ENCODE data around the gene ERI2. TPM values are rescaled to one million over a fixed set of nuclear protein-coding genes. Genes with fewer than 3 reads are reported as not detected.

ERI2 gene
- total and polyA plus RNA-seq, 2 of the 4 experiments (the other 2 are of a cell fraction), result 7.5 to 10.2 TPM

GRCh38 chr16:20851601-20852000 is 45.3 kb upstream of the ERI2 start:
- CTCF ChIA-PET, result interaction anchor here (0.6 to 1.7 kb wide), 6 partner anchors 47 to 337 kb away, joined by 3 to 6 read pairs (median 4); no protein-coding TSS in a partner anchor
- H3K18ac ChIP-seq (ENCODE audit: low read depth, low read length), result no peak overlapping the region
- peak overlapping the region; percentile 83 for H2BK120ac ChIP-seq (ENCODE audit: low read depth, low read length)
- H4K91ac ChIP-seq (ENCODE audit: insufficient read depth, low read depth, low read length), result peak overlapping the region; percentile 63; the same call in 1 of the 2 replicates
- in situ Hi-C loops (cut with MboI; ENCODE audit: low sequenced_read_pairs) (loop anchor here (5.0 kb wide), 3 partner anchors 236 to 446 kb away; partner anchors contain the start of gene LDAF1), intact Hi-C loops (cut with micrococcal nuclease) (loop anchor here (1.0 to 5.0 kb wide), 4 partner anchors 45 to 449 kb away; partner anchors contain the start of genes DCUN1D3, ERI2, LYRM1 and REXO5), dilution Hi-C loops (cut with HindIII; ENCODE audit: low sequenced_read_pairs, unreplicated experiment) (no loop called here)
- peak overlapping the region; percentile 25; the same call in 1 of the 2 replicates for H3K27ac ChIP-seq (ENCODE audit: insufficient read depth, low read length)
- H3K9me3 ChIP-seq (ENCODE audit: control insufficient read depth, insufficient read depth, low read length), result no peaks in the 10 kb centered on the region
- peak overlapping the region; percentile 71; the same call in 1 of the 2 replicates for H3K56ac ChIP-seq (ENCODE audit: extremely low read depth, insufficient read depth, low read length)
- peak overlapping the region; percentile 30; the same call in 1 of the 3 replicates for H2BK15ac ChIP-seq (ENCODE audit: low read depth, low read length)
- no peak overlapping the region for H2AK5ac ChIP-seq (ENCODE audit: low read depth, low read length)
- H3K79me1 ChIP-seq (ENCODE audit: low read depth in 1 of 2, low read length in 2 of 2), result peaks cover 19 to 39% of the 10 kb centered on the region in 2 experiments; a peak in 3 of 4 replicates
- peak overlapping the region; percentile 75; the same call in 1 of the 2 replicates for H2BK20ac ChIP-seq (ENCODE audit: low read depth, low read length)
- H3K4me2 ChIP-seq (ENCODE audit: low read depth, low read length), result no peak overlapping the region
- H3K36me3 ChIP-seq (ENCODE audit: control insufficient read depth, insufficient read depth, low read length), result peaks cover 12% of the 10 kb centered on the region
- H3K27me3 ChIP-seq (ENCODE audit: control insufficient read depth, insufficient read depth, low read length), result no peaks in the 10 kb centered on the region
- peak overlapping the region; percentile 78 for H2BK5ac ChIP-seq (ENCODE audit: low read depth, low read length, poor library complexity, severe bottlenecking)
- peak; percentile 34; the same call in 1 of the 2 replicates for TF ChIP-seq RAD21 (IDR thresholded peaks at IDR 0.05; ENCODE audit: low read length)
- TF ChIP-seq CEBPB (IDR thresholded peaks at IDR 0.05; ENCODE audit: low read depth, low read length), result peak; percentile 97
- peak; percentile 46; the same call in 1 of the 2 replicates for TF ChIP-seq MAZ (IDR thresholded peaks at IDR 0.05; ENCODE audit: borderline replicate concordance, low read depth, low read length)
- TF ChIP-seq SMC3 (IDR thresholded peaks at IDR 0.05; ENCODE audit: low read depth, low read length), result peak; percentile 31; the same call in 1 of the 2 replicates
- TF ChIP-seq FOS (IDR thresholded peaks at IDR 0.05; ENCODE audit: low read depth, low read length), result no peak
- no CpG with 5 or more reads among the region's 2 CpGs for WGBS, 2 experiments (ENCODE audit: extremely low coverage in 2 of 2, insufficient read length in 1 of 2)
- H2AK9ac ChIP-seq (replicated peaks; ENCODE audit: low read depth, low read length, poor library complexity), result no peak overlapping the region
- peak; percentile 80 for ATAC-seq (ENCODE audit: low read depth)
- peak overlapping the region; percentile 5 for H2AFZ ChIP-seq (replicated peaks; ENCODE audit: low read length, poor library complexity)
- H4K5ac ChIP-seq (ENCODE audit: low read depth, low read length), result no peak overlapping the region
- H3K23ac ChIP-seq (ENCODE audit: low read depth, low read length), result peak overlapping the region; percentile 52; the same call in 1 of the 2 replicates
- H3K4ac ChIP-seq (ENCODE audit: low read depth, low read length), result peak overlapping the region; percentile 58
- no peak overlapping the region for H3K9ac ChIP-seq (ENCODE audit: low read depth, low read length)
- peaks cover 8% of the 10 kb centered on the region for H3K9me1 ChIP-seq (ENCODE audit: insufficient read depth, low read length)
- H4K8ac ChIP-seq (ENCODE audit: low read depth in 2 of 2, low read length in 2 of 2), result peak overlapping the region in 1 of 2 experiments; percentile 65; a peak in 2 of 4 replicates
- H3K14ac ChIP-seq (replicated peaks; ENCODE audit: low read depth, low read length), result peak overlapping the region; percentile 49; the same call in 1 of the 2 replicates
- no peak overlapping the region for H3K4me3 ChIP-seq (ENCODE audit: insufficient read depth, low read depth, low read length)
- POLR2A ChIA-PET (ENCODE audit: unreplicated experiment), result interaction anchor here (0.5 to 0.7 kb wide), 4 partner anchors 20 to 84 kb away, joined by 3 to 9 read pairs (median 3); partner anchors contain the start of genes DCUN1D3 and LYRM1
- no TSS peak for BruUV-seq (replicated peaks)
- H3K4me1 ChIP-seq (ENCODE audit: control insufficient read depth, insufficient read depth, low read length), result peaks cover 13% of the 10 kb centered on the region
- no peaks in the 10 kb centered on the region for H4K20me1 ChIP-seq (ENCODE audit: insufficient read depth, low read length)
- peak; percentile 92 for DNase-seq

Measured in IMR-90 (cell line).